GM06990 (cell line): ENCODE data around the gene MMP10.

Experiments used
- DNase-seq: peaks from one replicate; pipeline ENCODE4 v3.0.0-alpha.2; 2011; ENCODE audit not compliant: insufficient read length; ENCODE audit errors: extremely low read depth
- H3K27me3 ChIP-seq: replicated peaks from 2 replicates; pipeline ENCODE4 v1.6.0; 2011; ENCODE audit warnings: low read length; ENCODE audit not compliant: control insufficient read depth, insufficient read depth
- H3K36me3 ChIP-seq: 2 replicates; pipeline ENCODE4 v1.5.1; 2011; ENCODE audit warnings: low read length; ENCODE audit not compliant: control insufficient read depth, insufficient read depth
- H3K4me3 ChIP-seq: replicated peaks from 2 replicates; pipeline ENCODE4 v1.5.1; 2011; ENCODE audit warnings: low read depth, mild to moderate bottlenecking, control low read depth, low read length
- TF ChIP-seq, protein P1 (sequence below): IDR thresholded peaks from 2 replicates; pipeline ENCODE4 v1.5.1; 2011; ENCODE audit warnings: low read length, control low read depth, mild to moderate bottlenecking, inconsistent platforms; ENCODE audit not compliant: insufficient read depth, poor library complexity, severe bottlenecking

Gene MMP10

DNA sequence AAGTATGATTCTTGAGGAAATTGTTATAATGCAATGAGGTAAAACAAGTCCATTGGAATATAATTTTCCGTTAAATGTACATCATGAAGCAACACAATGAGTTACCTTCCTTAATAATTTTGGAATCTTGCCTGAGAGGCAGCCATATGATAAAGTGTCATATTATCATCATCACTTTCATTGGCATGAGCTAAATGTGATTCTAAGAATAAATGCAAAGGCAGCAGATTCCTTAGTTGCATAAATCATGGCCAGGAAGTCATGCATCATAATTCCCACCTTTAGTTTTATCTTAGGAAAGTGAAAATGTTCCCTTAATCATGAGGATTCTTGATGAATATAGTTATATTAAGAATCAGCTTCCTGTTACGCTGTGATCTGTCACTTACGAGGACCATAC is 31.8 kb upstream of the MMP10 start:
- Histone ChIP-seq H3K27me3 (no peaks in the 10 kb centered on the region), H3K4me3 (no peak overlapping the region), H3K36me3 (no peaks in the 10 kb centered on the region)
- TF ChIP-seq, protein P1, sequence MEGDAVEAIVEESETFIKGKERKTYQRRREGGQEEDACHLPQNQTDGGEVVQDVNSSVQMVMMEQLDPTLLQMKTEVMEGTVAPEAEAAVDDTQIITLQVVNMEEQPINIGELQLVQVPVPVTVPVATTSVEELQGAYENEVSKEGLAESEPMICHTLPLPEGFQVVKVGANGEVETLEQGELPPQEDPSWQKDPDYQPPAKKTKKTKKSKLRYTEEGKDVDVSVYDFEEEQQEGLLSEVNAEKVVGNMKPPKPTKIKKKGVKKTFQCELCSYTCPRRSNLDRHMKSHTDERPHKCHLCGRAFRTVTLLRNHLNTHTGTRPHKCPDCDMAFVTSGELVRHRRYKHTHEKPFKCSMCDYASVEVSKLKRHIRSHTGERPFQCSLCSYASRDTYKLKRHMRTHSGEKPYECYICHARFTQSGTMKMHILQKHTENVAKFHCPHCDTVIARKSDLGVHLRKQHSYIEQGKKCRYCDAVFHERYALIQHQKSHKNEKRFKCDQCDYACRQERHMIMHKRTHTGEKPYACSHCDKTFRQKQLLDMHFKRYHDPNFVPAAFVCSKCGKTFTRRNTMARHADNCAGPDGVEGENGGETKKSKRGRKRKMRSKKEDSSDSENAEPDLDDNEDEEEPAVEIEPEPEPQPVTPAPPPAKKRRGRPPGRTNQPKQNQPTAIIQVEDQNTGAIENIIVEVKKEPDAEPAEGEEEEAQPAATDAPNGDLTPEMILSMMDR: no peak
- DNase-seq: no peak

DNA sequence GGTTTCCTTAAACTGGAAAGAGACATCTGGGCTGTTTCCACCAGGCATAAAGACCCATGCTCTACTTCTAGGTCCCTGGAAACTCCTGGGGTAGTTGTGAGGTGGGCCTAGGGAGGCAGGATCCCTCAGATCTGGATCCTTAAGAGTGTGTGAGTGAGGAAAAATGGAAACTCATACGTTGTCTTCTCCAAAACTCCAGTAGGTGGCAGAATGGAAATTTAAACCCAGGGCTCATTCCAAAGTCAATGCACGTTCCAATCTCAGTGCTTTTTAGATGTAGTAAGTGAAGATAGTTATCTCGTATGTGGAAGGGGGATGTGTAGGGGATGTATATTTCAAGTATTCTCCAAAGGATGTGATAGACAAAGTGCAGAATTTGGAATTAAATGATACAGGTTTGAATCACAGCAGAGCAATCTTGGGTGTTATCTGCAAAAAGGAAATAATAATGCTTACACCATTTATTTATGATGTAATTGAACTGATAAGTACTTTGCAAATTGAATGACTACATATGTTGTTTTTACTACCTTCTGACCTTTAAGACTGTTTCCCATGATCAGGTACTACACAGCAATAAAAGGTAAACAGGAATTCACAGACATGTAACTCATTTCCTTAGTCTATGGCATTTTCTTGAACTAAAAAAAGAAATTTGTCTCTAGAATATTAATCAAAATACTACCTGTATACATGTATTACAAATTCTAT is 30.7 kb upstream of the MMP10 start:
- TF ChIP-seq, protein P1: peak; percentile 42
- DNase-seq: no peak
- H3K4me3 ChIP-seq: no peak overlapping the region
- H3K36me3 ChIP-seq: no peaks in the 10 kb centered on the region
- H3K27me3 ChIP-seq: no peaks in the 10 kb centered on the region

DNA sequence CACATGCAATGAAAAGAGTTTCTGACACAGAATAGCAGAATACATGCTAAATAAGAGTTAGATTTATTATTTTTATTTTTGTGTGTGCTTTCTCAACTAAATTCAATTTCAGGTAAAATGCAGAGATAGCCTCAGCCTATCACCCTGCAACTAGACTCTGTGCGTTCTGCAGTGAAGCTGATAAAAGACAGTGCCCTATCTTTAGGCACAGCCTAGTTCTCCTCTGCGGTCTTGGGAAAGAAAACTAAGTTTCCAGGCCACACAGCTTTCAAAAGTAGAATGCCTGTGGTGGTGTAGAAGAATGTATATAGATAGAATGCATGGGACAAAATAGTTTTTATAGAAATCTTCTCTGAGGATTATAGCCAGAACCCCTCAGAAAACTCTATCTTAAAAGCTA is 29.5 kb upstream of the MMP10 start:
- TF ChIP-seq, protein P1: no peak
- Histone ChIP-seq H3K36me3 (no peaks in the 10 kb centered on the region), H3K27me3 (no peaks in the 10 kb centered on the region), H3K4me3 (no peak overlapping the region)
- no peak for DNase-seq

DNA sequence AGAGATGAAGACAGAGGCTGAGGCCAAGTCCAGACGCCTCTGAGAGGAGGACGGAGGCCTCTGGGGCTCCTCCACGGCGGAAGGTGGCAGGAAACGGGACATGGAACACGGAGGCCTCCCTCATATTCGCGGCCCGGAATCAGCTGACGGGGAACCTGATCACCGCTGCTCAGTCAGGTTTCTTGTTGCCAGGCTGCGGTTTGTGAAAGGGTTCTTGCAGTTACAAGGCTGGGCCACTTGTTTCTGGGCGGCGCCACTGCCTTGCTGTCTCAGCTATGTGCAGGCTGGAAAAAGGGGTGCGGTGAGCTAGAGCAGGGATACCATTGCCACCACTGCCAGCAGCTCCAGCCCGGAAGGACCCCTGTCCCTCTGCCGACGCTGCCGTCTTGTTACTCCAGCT is 27.5 kb upstream of the MMP10 start:
- Histone ChIP-seq H3K36me3 (no peaks in the 10 kb centered on the region), H3K27me3 (no peaks in the 10 kb centered on the region), H3K4me3 (no peak overlapping the region)
- DNase-seq: no peak
- TF ChIP-seq, protein P1: peak; percentile 16

DNA sequence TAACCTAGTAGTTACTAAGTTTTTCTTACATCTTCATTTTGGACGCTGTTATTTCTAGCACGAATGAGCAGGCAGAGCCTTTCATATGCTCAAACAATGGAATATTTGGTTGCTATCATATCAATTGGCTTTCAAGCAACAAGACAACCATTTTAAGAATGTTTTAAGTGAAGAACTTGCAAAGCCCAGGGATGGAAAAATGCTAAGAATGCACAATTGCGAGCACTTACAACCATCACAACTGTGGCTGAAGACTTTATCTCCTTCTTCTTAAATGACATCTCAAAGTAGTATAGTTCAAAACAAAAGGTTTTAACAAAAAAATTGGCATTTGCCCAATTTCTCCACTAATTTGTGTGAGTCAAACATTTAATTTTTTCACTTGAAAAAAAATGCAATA is 25.9 kb upstream of the MMP10 start:
- Histone ChIP-seq H3K36me3 (no peaks in the 10 kb centered on the region), H3K4me3 (no peak overlapping the region), H3K27me3 (no peaks in the 10 kb centered on the region)
- TF ChIP-seq, protein P1: no peak
- no peak for DNase-seq

DNA sequence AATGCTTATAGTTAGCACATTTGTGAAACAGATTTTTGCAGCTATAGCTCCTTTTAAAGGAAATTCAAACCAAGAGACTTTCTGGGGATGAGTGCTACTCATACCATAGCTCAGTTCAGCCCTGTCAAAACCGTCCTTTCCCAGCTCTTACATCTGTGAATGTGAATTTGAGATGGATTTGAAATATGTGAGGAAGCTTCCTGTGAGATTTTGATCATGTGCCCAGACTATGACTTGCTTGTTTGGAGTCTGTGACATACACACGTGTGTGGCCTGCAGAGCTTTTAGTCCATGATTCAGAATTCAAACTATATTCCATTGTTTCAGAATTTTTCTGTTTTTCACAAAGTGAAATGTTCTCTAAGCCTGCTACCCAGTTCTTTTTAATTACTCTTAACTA is 21.9 kb upstream of the MMP10 start:
- no peaks in the 10 kb centered on the region for H3K36me3 ChIP-seq
- H3K4me3 ChIP-seq: no peak overlapping the region
- no peak for DNase-seq
- no peaks in the 10 kb centered on the region; the same call in 1 of the 2 replicates for H3K27me3 ChIP-seq
- TF ChIP-seq, protein P1: no peak
